ENCODE measurements around the gene PTCRA.
"Not testable (repeated sequence)": the region's sequence is repeated elsewhere in the genome, so short reads cannot be mapped to it uniquely, and the experiment has no call there.

The PTCRA gene

DNA sequence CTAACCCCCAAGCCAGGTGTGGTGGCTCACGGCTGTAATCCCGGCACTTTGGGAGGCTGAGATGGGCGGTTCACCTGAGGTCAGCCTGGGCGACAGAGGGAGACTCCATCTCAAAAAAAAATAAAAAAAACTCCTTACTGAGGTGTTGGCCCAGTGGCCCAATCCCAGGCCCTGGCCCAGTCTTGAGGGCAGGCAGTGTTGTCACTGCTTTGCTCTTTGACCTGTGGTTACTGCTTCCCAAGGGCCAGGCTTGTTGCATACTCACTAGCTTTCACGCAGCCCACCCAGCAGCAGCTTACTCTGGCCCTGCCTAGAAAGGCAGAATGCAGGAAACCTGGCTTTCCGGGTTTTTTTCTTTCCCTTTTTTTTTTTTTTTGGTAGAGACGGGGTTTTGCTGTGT lies 26.6 kb downstream of the PTCRA start:
- no peak for DNase-seq

GRCh38 chr6:42947950-42948349 lies 32.1 kb downstream of the PTCRA start:
- no peak for DNase-seq

DNA sequence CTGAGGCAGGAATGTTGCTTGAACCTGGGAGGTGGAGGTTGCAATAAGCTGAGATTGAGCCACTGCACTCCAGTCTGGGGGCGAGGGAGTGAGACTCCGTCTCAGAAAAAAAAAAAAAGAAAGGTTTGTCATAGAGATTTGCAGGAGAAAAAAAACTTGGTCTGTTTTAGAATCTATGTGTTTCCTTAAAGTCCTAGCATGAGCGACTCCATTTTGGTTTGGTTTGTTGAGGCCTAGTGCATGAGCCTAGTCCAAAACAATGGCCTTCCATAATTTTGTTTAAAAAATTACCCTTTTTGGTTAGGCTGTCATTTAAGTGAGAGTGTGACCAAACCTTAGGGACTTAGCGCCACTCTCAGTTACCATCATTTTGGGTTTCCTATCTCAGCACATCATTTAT lies 36.5 kb downstream of the PTCRA start:
- no peak for DNase-seq

GRCh38 chr6:42954405-42954804 lies 38.6 kb downstream of the PTCRA start:
- not testable (repeated sequence) for DNase-seq

- no peak for DNase-seq
These were observed 42.3 kb downstream of the PTCRA start for GRCh38 chr6:42958125-42958524.

DNA sequence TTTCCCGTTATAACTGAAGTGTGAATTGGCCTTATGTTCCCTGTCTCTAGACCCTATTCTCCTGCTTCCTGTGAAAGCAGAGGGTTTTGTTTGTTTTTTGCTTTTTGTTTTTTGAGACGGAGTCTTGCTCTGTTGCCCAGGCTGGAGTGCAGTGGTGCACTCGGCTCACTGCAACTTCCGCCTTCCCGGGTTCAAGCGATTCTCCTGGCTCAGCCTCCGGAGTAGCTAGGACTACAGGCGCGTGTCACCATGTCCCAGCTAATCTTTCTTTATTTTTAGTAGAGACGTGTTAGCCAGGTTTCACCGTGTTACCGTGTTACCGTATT lies 44.0 kb downstream of the PTCRA start:
- no peak for DNase-seq

GRCh38 chr6:42960243-42961019 lies 44.6 kb downstream of the PTCRA start, which contains the start of gene GNMT:
Gene GNMT, plus strand, starts transcription at chr6:42960754. Its CDS starts 14 bp downstream, at chr6:42960768.
- no peak for DNase-seq

GRCh38 chr6:42961020-42961470 lies 45.2 kb downstream of the PTCRA start:
- no peak for DNase-seq

DNA sequence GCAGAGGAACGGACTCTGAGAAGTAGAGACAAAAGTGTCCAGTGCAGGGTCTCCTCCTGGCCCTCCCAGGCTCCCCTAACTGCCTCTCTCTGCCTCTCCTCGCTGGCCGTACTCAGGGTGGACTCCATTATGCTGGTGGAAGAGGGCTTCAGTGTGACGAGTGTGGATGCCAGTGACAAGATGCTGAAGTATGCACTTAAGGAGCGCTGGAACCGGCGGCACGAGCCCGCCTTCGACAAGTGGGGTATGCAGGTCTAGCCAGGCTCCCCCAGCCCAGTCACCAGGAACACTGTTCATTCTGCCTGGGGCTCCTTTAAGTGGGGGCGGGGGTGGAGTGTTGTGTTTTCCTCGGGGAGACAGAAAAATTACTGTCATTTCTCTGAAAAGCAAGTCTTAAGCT lies 46.2 kb downstream of the PTCRA start:
- no peak for DNase-seq

- no peak for DNase-seq
These were observed 46.8 kb downstream of the PTCRA start for GRCh38 chr6:42962502-42963178.

DNA sequence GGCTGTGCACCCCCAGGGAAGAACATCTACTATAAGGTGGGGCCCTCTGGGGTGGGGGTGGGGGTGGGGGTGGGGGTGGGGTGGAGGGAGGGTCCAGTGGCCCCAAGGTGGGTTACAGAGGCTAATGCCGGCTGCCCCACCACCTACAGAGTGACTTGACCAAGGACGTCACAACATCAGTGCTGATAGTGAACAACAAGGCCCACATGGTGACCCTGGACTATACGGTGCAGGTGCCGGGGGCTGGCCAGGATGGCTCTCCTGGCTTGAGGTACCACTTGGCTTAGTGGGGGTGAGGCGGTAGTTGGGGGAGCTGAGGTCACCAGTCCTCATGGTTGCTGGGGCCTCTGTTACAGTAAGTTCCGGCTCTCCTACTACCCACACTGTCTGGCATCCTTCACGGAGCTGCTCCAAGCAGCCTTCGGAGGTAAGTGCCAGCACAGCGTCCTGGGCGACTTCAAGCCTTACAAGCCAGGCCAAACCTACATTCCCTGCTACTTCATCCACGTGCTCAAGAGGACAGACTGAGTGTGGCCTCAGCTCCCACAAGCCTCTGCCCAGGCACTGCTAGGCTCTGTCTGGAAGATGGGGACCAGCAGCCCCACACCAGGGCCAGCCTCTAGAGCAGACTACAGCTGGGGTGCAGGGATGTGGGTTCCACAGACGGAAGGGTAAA lies 47.5 kb downstream of the PTCRA start:
- no peak for DNase-seq

GRCh38 chr6:42963855-42964605 lies 48.2 kb downstream of the PTCRA start:
- DNase-seq = peak; percentile 34

GRCh38 chr6:42966571-42966970 lies 50.7 kb downstream of the PTCRA start:
- DNase-seq = no peak

GRCh38 chr6:42967228-42967627 lies 51.4 kb downstream of the PTCRA start:
- DNase-seq = no peak

- no peak for DNase-seq
These were observed 52.4 kb downstream of the PTCRA start for GRCh38 chr6:42968126-42968701.

DNA sequence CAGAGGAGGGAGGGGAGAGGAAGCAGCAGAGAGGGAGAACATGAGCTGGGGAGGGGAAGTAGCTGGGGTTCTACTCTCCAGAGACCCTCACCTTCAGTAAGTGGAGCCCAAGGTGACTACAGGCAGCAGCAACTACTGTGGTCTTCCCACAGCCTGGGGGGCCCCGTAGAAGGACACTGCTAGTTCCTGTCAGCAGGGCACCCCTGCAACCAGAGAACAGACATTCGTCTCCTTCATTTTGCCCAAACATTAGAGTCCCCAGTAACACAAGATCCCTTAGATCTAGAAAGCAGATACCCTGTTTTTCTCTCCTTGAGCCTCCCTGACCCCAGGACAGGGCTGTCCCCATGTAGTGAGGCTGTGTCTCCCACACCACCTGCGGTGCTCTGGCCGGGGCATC lies 52.9 kb downstream of the PTCRA start:
- no peak for DNase-seq

DNA sequence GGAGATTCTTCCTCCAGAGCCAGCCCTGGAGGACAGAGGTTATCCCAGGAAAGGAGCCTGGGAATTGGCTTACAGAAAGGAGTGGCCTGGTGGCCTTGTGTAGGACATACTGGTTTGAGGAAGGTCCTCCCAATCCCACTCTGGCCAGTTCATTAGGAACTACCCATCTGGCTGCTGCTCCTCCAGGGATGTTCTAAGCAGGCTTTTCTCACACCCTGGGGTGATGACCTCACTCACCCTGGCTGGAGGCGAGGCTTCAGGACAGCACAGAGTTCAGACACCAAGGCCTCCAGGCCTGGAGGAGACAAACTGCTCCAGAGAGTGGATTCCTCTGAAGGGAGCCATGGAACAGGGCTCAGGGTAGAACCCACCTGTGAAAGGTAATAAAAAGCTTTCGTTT lies 53.6 kb downstream of the PTCRA start:
- no peak for DNase-seq

- DNase-seq = no peak
These were observed 54.1 kb downstream of the PTCRA start for GRCh38 chr6:42969934-42970333.

DNA sequence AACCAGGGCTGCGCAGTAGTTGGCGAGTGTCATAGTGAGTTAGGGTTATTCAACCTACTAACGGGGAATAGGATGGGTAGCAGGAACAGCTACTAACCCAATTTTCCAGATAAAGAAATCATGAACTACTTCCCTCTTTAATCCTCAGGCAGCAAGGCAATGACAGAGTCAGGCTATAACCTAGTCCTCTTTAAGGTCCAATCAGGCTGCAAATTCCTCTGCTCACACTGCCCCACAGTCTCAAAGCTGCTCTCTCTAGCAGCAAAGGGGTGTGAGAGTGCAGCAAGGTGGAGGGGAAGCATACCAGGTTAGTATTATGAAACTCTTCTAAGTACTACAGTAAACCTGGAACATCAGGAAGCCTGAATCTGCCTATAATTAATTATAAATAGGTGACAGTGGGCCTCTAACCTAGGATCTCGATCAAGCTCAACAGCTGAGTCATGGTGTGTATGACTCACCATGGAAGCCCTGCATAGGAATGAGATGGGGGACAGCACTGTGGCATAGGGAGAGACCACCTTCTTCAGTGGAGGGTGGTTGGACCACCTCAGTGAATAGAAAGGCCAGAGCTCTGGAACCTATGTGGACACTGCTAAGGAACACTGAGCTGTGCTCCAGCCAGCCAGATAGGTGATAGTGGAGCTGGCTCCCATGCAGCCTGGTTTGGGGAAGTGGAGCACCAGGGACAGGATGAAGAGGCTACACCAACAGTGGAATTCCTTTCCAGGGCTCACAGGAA lies 55.2 kb downstream of the PTCRA start:
- DNase-seq = no peak

DNA sequence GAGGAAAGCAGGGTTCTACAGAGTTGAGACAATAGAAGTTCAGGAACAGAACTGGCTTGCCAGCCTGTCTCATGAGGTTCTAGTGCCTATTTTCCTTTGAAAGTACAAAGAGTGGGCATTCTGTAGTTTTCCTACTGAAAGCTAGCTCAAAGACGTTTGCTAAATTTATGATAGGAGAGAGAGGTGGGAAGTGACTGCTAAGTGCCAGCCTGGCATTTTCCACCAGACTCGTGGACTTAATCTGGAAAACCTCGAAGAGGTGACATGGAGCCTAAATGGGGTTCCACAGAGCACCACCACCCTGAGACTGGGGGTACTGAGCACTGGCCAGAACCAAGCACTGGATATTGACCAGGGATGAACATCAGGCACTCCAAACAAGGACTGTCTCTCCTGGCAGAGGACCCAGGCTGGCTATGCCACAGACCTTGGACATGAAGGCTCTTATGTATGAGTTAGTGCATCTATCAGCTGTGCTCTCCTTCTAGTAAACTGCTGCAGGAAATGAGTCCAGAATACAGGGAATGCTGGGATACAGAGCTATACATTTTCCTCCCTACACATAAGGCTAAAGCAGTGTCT lies 56.0 kb downstream of the PTCRA start:
- no peak for DNase-seq

DNA sequence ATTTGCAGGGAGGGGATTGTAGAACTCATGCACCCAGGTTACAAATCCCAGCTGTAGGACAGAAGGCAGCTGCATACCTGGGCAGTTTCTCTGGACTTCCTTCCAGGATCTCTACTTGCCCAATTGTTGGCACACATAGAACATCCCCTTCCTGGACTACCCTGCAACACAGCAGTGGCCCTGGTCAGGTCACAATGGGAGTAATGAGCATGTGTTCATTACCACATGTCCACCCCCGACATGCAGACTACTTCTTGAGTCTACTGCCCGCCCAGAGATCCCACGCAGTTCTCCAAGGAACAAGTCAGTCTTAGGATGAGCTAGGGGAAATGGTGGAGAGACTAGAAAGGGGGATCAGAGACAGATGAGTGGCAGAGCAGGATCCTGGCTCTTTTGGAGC lies 58.1 kb downstream of the PTCRA start:
- no peak for DNase-seq

Measured in stimulated activated CD4-positive, alpha-beta T cell treated with anti-CD3 and anti-CD28 coated beads, Interleukin-1b, Interleukin-23, amount 100 ng/mL, for 48 hours (primary cell).